Hypothalamus (tissue), 51 donors: ENCODE results near the gene SCN11A.
A peak's percentile ranks its signal among the peaks of the same experiment; 100 is the strongest.

Experiments
- DNase-seq, 51 donors: peaks; one replicate each; lab custom pipeline; 2025; lab: John Stamatoyannopoulos, UW

Gene SCN11A

GRCh38 chr3:39051649-39052561 lies at the start of gene SCN11A, which contains the start of gene WDR48:
SCN11A (minus strand) TSS chr3:39051944; CDS start chr3:38950362, 101,582 bp downstream.
WDR48 (plus strand) TSS chr3:39052016; CDS start chr3:39052026, 10 bp downstream.
- DNase-seq: peak; percentile 45 to 96 (median 87)

- DNase-seq: peak in 1 of 51 donors; percentile 12
These were observed 49.4 kb upstream of the SCN11A start for GRCh38 chr3:39101022-39101689.

- DNase-seq: no peak
These were observed 48.7 kb upstream of the SCN11A start for GRCh38 chr3:39100500-39100886.

DNA sequence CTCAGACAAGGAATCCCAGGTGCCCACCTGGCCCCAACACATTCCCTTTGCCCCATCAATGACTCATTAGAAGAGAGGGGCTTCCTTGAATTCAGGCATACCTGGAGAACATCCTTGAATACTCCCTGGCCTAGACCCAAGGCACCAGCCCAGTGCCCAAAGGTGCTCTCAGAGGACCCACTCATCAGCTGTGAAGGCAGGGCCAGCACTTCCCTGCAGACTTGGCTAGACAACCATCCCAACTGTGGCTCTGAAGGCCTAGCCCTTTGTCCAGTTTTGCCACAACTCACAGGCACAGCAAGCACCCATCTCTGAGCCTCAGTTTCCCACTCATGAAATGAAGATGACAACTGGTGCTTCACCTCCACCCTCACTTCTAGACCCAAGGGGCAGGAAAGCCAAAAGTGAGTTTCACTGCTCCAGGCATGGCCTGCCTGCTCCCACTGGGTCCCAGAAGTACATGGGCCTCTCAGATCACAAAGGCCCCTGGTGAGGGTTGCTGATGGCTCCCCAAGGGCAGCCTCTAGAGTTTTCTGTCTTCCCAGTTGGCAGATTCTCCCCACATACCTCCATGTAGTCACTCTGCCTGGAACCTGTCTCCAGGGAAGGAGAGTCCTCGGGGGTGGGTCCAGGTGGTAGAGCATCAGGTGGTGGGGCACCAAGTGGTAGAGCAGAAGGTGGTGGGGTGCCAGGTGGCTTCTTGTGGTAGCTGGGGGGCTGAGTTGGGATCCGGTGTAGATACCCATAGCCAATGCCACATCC lies 48.2 kb upstream of the SCN11A start:
- no peak for DNase-seq

- DNase-seq: no peak
These were observed 47.5 kb upstream of the SCN11A start for GRCh38 chr3:39099242-39099641.

DNA sequence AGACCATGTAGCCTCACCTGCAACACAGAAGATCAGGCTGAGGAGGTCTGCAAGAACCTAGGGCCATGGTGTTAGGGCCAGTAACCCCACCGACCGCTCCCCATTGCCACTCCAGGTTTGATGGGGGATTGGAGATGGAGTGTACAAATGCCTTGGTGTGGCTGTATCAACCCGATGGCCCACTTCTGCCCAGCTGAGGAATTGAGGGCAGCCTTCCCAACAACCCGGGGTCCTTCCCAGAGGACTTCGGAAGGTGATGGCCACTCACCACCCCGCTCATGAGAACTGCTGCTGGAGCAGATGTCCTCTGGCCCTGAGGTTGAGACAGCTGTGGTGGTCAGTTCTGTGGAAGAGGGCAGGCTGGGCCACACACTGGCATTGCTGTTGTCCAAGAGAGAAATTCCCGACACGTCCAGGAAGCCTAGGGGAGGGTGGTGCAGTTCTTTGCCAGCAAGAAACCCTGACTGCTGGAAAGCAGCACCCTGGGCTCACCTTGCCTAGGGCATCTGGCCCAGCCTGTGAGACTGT lies 46.8 kb upstream of the SCN11A start:
- no peak for DNase-seq

DNA sequence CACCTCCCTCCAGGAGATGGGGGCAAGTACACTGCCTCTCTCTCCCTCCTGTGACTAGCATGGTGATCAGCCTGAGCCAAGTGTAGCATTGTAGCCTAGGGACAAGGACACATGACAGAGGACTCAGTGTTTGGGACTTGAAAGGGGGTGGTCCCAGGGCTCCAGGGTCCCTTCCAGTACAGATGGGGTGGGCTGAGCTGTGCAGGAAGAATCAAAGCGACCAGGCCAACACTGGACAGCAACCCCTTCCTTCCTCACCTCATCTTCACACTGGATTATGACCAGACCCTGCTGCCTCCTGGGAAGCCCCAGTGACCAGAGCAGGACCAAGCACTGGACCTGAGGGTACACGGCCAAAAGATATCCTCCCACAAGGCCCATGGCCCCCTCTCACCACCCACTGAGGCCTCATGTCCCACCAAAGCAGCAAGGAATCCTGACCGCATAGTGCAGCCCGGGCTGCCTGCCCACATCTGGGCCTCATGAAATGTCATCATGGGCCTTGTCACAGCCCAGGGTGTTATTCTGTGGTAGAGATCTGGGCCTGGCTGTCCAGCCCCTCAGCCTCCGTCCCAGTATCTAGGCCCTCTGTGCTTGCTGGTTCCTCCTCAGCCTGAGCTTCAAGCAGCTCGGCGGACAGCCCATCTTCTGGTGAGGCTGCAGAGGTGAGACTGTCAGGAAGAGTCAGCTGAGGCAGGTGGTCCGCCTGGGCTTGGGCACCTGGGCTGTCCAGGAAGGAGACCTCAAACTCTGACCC lies 46.1 kb upstream of the SCN11A start:
- peak in 1 of 51 donors; percentile 35 for DNase-seq

DNA sequence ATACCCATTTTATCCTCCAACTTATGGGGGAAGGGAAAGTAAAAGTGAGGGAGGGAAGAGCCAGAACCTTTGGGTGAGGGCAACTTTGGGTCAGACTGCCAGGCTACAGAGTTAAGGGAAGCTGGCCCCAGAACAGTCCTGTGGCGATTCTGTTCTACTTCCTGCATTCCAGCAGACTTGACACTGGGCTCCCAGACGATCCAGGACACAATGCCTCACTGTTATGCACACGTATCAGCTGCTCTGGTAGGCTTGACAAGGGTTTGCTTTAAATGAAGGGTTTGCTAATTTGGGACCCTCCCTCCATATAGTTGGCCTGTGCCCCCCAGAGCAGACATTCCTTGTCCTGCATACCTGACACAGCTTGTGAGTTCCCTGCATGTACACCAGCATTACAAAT lies 45.0 kb upstream of the SCN11A start:
- DNase-seq: peak in 25 of 51 donors; percentile 14 to 73 (median 36)

- no peak for DNase-seq
These were observed 44.0 kb upstream of the SCN11A start for GRCh38 chr3:39095778-39096177.

- DNase-seq: no peak
These were observed 43.3 kb upstream of the SCN11A start for GRCh38 chr3:39094851-39095677.

DNA sequence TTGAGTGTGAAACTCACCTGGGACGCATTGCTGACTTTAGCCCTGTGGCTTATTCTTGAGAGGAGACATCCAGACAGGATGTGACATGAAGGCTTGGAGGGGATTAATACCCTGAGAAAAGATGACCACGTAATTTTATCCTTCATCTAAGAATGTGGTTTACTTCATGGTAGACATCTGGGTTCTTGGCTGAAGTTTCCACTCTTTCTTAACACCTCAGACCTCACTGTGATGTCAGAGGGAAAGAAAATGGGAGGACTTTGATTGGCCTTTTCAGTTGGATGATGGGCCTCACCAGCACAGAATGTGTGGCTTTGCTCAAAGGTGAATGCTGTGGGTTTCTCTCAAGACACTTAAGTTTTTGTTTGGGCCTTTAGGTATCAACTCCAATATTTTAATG lies 39.2 kb upstream of the SCN11A start:
- DNase-seq: no peak

DNA sequence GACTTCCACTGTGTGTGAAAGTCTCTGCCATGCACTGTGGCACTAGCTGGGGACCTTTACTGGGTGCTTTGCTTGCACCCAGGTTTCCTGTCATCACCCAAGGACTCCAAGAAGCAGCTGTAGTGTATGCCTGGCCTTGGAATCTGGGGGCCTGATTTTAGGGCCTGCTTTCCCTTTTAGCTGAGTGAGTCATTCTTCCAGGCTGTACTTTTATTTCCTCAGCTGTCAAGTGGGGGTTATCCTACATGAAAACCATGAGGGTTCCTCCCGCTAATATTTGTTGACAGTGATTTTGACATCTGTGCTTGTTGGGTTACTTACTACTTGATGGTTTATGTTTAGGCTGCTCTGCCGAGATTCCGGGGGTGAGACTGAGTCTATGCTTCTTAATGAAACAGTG lies 37.1 kb upstream of the SCN11A start:
- no peak for DNase-seq

- DNase-seq: no peak
These were observed 36.7 kb upstream of the SCN11A start for GRCh38 chr3:39088456-39088855.

GRCh38 chr3:39086144-39086543 lies 34.4 kb upstream of the SCN11A start:
- DNase-seq: no peak

- DNase-seq: no peak
These were observed 31.0 kb upstream of the SCN11A start for GRCh38 chr3:39082666-39083313.

DNA sequence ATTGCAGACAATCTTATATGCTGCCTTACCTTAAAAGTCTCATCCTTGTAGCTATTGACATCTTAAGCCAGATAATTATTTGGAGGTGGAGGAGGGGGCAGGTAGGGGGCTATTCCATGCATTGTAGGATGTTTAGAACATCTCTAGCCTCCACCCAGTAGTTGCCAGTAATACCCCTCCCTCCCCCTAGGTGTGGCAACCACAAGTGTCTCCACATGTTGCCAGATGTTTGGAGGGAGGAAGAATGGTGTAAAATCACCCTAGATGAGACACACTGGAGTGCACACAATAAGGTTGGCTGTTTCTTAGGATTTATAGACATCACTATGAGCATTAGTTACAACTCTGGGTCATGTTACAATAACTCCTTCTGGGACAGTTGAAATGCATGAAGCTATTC lies 28.3 kb upstream of the SCN11A start:
- no peak for DNase-seq

GRCh38 chr3:39079530-39079929 lies 27.8 kb upstream of the SCN11A start:
- no peak for DNase-seq

GRCh38 chr3:39075910-39076309 lies 24.2 kb upstream of the SCN11A start:
- no peak for DNase-seq

DNA sequence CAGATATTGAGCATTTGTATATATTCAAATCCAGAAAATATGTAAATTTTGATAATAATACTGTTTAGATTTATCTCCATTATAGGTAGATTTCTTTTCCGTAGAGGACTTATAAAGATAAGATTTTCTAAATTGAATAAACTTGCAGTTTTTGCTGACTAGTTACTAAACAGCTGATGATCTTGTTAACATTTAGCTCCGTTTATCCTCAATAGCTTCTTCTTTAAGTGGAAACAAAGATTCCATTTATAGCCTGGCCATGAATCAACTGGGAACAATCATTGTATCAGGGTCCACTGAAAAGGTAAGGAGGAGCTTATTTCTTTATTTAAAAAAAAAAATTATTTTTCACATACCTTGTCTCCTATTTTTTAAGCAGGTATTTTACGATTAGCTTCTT lies 16.8 kb upstream of the SCN11A start:
- DNase-seq: no peak
